ENCODE measurements around the gene TOR1B.
"Not testable (repeated sequence)": the region's sequence is repeated elsewhere in the genome, so short reads cannot be mapped to it uniquely, and the experiment has no call there.

DNA sequence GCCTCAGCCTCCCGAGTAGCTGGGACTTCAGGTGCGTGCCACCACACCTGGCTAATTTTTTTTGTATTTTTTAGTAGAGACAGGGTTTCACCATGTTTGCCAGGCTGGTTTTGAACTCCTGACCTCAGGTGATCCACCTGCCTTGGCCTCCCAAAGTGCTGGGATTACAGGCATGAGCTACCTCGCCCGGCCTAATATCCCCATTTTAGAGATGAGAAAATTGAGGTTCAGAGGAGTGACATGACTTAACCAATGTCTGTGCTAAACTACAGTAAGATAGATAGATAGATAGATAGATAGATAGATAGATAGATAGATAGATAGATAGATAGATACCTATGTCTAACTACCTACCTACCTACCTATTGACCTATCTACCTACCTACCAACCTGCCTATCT, 26.9 kb upstream of the TOR1B start:
- TF ChIP-seq, protein P1, sequence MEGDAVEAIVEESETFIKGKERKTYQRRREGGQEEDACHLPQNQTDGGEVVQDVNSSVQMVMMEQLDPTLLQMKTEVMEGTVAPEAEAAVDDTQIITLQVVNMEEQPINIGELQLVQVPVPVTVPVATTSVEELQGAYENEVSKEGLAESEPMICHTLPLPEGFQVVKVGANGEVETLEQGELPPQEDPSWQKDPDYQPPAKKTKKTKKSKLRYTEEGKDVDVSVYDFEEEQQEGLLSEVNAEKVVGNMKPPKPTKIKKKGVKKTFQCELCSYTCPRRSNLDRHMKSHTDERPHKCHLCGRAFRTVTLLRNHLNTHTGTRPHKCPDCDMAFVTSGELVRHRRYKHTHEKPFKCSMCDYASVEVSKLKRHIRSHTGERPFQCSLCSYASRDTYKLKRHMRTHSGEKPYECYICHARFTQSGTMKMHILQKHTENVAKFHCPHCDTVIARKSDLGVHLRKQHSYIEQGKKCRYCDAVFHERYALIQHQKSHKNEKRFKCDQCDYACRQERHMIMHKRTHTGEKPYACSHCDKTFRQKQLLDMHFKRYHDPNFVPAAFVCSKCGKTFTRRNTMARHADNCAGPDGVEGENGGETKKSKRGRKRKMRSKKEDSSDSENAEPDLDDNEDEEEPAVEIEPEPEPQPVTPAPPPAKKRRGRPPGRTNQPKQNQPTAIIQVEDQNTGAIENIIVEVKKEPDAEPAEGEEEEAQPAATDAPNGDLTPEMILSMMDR (IDR thresholded peaks at IDR 0.05; ENCODE audit: low read depth, low read length): not testable (repeated sequence)
- TF ChIP-seq, protein P2, sequence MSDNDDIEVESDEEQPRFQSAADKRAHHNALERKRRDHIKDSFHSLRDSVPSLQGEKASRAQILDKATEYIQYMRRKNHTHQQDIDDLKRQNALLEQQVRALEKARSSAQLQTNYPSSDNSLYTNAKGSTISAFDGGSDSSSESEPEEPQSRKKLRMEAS (IDR thresholded peaks at IDR 0.05; ENCODE audit: low read depth, low read length): not testable (repeated sequence)

Measured in NB4 (cell line).